Germinal center (tissue), 1 donor: ENCODE results near the gene RDH14.
A peak's percentile ranks its signal among the peaks of the same experiment; 100 is the strongest.

Experiments used
- DNase-seq: peaks from one replicate; pipeline ENCODE4 v3.0.0; 2012; ENCODE audit warnings: mixed read lengths, low spot score

RDH14 gene

GRCh38 chr2:18560031-18560796 lies at the start of gene RDH14:
RDH14 (minus strand) TSS chr2:18560653; CDS start chr2:18560572, 81 bp downstream.
- peak; percentile 91 for DNase-seq

GRCh38 chr2:18610090-18610489 lies 49.6 kb upstream of the RDH14 start:
- no peak for DNase-seq

- no peak for DNase-seq
Measured at GRCh38 chr2:18605115-18605514, 44.7 kb upstream of the RDH14 start.

GRCh38 chr2:18604531-18604885 lies 44.1 kb upstream of the RDH14 start:
- no peak for DNase-seq

DNA sequence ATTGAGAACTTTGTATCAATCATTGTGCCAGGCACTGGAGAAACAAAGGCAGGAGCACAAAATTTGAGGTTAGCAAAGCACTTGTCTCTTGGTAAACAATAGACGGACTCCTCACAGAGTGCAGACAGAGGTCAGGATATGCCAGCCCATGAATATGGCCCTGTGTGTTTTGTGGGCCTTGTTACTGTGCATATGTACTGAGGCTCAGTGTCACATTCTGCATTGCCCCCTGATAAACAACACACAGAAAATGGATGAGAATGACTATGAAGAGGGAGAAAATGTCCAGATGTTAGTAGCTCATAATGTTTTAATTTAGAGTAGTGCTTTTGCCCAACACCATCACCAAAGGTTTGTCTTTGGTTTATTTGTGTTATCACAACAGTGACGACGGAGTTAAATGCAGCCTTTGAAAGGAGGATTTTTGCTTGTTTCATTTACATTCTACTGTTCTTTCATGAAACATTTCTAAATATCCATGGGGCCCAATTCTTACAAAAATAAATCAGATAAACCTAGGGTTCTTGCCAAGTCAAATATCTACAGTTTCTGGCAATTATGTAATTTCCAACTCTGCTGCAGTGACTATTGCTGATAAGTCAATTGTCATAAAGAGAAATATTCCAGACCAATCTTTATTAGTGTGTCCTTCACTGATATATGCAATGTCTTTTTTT lies 43.5 kb upstream of the RDH14 start:
- DNase-seq = no peak

DNA sequence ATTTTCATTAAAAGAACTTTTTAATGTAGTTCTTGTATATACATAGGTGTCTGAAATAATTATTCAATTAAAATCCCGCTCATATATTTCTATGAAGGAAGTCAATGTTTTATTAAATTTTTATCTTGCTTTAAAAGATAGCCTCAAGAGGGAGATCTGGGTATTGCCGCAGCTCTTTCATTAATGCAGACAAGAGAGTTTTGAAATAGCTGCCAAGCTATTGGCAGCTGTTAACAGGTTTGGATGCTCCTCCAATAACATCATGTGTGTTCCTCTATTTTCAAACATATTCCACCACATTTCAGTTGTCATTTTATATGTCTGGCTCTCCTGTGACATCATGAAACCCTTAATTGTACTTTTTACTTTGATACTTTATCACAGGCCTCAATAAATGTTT lies 41.8 kb upstream of the RDH14 start:
- no peak for DNase-seq

- no peak for DNase-seq
Measured at GRCh38 chr2:18600255-18600613, 39.8 kb upstream of the RDH14 start.

DNA sequence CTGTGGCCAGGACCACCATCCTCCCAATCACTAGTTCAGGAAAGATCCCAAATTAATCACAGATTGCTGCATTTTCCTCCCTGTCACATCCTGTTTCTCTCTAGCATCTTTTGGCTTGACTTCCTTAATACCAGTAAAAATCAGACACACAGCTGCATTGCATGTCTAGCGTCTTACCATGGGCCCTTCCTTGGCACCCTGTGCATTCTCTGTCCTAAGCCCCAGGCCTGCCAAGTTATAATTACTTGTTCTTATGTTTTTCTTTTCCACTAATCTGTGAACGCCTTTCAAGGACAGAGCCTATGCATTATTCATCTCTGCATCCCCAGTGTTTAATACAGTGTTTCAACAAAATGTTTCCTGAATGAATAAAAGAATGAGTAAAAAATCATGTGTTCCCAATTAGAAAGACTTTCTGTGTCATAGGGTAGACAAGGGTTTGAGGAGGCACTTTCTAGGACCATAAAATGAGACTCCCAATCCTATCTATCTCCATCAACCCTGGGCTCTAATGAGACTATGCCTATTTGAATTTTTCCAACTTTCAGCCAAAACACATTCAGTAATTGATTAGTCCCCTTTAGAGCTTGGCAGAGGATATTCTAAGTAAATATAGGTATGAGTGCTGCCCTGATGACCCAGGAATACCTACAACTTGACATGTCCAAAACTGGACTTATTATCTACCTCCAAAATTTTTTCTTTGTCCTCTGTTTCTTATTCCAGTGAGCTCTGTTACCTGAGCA lies 39.2 kb upstream of the RDH14 start:
- no peak for DNase-seq

DNA sequence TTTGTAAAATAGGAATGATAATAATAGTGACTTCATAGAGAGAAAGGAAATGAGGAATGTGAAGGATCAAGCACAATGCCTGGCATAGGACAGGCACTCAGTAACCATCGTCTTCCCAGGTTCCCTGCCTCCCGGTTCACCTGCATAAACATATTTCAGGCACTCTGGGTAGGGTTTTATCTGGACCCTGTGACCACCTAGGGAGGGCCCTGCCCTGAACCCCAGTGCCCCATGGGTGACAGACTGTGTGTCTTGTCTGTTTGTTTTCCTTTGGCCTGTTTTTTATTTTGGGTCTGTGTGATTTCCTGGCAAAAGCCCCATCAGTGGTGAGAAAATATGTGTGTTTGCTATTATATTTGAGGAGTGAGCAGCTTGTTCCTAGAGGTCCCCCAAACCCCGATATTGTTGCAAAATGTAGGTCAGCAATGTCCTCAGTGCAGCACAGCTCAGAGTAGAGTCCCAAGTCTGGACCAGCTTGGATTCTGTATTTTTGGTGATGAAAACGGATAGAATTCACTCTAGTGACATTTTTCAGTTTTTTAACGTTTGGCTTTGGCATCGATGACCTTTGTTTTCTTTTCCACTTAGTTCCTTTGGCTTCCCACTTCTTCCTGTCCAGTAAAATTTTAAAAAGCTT lies 38.5 kb upstream of the RDH14 start:
- DNase-seq = no peak

DNA sequence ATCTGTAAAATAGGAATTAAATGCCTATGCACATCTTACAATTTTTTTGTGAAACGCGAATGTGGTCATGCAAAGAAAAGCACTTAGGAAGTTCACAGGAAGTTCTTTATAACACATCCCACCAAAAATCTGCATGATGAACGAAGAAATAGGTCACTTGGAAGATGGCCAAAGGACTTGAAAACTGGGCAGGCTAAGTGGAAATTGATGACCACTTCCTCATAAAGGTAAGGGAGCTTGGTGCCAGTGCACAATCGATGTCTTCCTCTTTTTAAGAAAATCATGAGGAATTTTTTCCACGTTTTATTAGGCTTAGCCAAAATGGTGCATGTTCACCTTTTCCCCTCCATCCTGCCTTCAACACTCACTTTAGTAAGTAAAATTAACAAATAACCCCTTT lies 37.2 kb upstream of the RDH14 start:
- no peak for DNase-seq

DNA sequence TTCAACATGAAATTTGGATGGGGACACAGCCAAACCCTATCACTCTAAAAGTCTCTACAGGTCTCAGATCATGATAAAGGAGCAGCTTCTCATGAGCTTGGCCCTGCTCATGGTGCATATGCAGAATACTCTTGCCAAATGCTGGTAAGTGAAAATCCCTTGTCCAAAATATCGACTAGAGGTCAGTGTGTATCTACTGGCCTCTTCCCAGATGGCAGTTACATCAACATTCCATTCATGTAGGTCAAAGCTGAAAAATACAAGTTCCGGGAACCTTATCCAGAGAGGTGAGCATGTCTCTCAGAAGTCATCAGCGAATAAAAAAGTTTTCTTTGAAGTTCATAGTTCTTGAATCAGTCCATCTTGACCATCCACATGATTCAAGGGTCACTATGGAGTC lies 36.5 kb upstream of the RDH14 start:
- no peak for DNase-seq

DNA sequence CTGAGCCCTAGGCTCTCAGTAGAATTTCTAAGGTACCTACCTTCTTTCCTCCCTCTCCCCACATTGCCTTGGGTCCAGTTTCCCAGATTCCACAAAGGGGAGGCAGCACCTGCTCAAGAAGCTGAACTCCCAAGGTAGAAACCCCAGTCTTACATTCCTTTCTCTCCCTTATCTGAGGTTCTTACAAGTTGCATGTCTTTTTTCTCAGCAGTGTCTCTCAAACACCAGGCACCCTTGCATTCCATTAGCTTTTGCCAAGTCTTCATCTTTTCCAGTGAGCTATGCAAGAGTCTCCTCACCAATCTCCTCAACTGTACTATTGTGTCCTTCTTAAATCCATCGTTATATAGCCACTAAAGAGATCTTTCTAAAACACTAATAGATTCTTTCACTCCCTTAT lies 33.0 kb upstream of the RDH14 start:
- no peak for DNase-seq

GRCh38 chr2:18592372-18592771 lies 31.9 kb upstream of the RDH14 start:
- DNase-seq = no peak

DNA sequence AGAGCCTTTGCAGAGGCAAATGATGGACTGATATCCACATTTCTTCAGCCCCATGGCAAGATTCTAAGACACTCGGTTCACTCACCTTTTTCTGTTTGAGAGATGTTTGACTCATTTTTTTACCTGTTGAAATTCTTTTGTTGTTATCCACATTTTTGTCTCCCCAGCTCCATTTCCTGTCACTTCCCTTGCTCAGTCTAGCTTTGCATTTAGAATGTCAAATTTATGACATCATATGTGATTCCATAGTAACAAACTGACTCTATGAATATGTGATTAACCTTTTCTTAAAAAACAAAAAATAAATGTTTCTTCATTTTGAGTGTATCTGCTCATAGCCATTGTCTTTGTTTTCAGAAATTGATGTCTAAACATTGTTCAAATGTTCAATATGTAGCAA lies 28.9 kb upstream of the RDH14 start, which contains the start of gene NT5C1B:
Gene NT5C1B (minus strand): TSS at position 216 of the 400 bp plus-strand sequence. CDS start 101 bp downstream, at position 115.
- DNase-seq = no peak

- DNase-seq = no peak
Measured at GRCh38 chr2:18588802-18589201, 28.3 kb upstream of the RDH14 start.

DNA sequence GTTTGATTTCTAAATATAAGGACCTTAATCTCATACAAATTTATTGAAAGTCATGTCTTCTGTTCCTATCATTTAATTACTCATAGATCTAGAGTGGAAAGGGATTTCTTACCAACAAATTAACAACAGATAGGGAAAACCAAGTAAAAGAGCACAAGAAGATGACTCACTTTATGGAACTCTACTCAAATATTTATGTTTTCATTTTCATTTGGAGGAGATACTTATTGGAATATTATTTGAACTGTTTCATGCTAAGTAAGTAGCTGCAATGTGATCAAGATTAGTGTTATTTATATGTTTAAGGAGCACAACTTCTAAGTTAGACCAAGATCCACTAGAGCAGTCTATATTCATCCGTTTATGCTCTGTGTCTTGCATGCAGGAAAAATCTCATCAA lies 27.6 kb upstream of the RDH14 start:
- DNase-seq = no peak

DNA sequence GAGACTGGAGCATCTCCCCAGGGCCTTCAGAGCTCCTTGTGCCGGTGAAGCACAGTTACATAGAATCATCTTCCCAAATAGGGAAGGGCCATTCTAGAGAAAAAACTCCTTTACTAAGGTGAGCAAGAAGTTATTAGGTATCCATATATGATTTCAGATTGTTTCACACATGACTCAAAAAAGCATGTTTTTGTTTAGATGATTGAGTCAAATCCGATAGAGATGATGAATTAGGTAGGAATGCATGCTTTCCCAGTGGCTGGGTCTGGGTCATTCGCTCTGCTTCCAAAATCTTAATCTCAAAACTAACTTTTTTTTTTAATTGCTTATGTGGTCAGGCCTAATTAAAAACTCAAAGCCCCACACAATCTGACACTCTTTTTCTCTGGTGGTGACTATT lies 25.1 kb upstream of the RDH14 start:
- no peak for DNase-seq

GRCh38 chr2:18584608-18584954 lies 24.1 kb upstream of the RDH14 start:
- no peak for DNase-seq

DNA sequence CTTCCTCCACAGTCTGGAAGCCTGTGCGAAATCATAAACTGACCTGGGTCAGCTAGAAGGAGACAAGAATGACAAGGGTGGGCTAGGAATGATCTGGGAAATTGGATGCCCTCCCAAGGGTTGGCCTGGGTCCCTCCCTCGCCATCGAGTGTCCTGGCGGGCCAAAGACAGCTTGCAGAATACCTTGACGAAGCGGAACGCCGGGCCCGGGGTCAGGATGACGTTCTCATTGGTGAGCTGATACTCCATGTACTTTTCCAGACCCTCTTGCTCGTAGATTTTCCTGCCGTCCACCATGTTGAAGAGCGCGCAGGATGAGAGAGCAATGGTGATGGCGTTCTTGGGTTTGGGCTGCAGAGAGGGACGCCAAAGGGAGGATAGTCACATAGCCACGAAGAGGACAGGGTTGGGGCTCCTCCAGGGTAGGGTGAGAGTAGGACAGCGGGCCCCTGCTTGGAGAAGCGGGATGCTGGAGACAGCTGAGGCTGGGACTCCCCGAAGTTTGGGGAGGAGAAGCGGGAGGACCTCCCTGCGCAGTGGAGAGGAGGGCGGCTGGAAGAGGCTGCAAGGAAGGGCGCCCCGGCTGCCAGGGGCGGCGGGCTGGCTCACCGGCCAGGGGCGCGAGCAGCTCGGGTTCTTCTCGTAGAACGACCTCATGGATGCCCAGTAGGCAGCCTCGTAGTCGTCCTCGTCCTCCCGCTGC lies 23.6 kb upstream of the RDH14 start:
- DNase-seq = no peak

DNA sequence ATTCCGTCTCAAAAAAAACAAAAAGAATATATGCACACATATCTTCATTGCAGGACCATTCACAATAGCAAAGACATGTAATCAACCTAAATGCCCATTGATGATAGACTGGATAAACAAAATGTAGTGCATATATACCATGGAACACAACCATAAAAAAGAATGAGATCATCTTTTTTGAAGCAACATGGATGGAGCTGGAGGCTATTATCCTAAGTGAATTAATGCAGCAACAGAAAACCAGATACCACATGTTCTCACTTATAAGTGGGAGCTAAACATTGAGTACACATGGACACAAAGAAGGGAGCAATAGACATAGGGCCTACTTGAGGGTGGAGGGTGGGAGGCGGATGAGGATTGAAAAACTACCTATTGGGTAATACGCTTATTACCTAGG lies 20.2 kb upstream of the RDH14 start:
- DNase-seq = no peak

GRCh38 chr2:18578033-18578432 lies 17.6 kb upstream of the RDH14 start:
- DNase-seq = no peak

DNA sequence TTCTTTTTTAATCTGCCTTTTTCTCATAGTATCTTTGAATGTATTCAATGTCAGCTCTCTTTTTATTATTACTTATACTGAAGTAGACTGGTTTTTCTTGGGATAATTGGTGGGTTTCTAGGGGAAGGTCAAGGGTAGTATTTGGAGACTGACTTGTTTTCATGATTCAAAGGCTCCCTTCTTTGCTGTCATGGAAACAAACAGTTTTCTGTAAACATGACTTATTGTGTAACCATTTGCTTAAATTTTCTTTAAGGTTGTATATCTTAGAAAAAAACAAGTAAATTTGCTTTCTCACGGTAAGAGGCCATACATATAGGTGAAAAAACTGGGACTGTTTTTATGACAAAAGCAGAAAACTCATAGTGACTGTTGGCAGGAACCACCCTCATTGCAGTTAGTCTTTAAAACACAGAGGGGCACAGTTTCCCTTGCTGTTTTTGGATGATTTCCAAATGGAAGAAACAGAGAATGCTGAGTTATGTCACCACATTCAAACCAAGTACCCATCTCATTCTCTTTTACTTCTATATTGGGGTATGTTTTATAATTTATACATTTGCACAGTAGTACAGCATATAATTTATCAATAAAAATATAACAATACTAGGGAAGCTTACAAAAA lies 5.8 kb upstream of the RDH14 start:
- DNase-seq = no peak
